Hippocampal formation (tissue), 2 donors: ENCODE measurements around the gene CD46.

ENCODE experiments used
- DNase-seq, 2 donors: peaks; one replicate each; lab custom pipeline; 2025; lab: John Stamatoyannopoulos, UW

Gene CD46

GRCh38 chr1:207794861-207795260 is 43.0 kb downstream of the CD46 start:
- no peak for DNase-seq

DNA sequence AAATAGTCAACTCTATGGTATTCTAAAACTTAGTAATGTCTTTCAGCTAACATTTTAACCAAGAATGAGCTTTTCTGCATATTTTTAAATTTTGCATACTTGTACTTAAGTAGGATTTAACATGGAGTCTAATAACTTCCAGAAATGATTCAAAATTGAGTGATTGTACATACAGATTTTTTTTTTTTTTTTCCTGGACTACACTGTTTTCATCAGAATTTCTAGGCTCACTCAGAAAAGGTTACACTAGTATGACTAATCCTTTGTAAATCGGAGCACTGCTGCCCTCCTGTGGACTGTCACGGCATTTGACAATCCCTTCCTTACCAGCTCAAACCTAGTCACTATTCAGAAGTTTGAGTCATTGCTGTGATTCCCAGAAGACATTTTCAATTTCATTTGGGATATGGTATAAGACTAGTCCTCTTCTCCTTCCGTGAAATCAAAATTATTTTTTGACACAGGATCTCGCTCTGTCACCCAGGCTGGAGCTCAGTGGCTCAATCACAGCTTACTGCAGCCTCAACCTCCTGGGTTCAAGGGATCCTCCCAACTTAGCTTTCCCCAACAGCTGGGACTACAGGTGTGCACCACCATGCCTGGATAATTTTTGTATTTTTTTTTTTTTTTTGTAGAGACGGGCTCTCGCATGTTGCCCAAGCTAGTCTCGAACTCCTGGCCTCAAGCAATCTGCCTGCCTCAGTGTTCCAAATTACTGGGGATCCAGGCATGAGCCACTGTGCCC is 45.5 kb downstream of the CD46 start:
- DNase-seq: peak; percentile 62 to 70

DNA sequence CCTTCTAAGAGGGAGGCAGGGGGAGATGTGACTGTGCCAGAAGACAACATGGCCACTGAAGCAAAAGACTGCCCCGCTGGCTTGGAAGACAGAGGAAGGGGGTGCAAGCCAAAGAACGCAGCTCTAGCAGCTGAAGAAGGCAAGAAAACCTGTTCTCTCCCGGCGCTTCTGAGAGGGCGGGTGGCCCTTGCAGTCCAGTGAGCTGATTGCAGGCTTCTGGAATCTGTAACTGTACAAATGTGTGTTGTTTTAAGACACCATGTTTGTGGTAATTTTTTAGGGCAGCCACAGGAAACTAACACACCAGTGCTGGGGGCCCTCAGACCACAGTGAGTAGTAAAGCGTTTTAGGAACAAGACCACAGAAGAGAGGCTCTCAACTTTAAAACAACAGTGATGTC is 47.0 kb downstream of the CD46 start:
- DNase-seq: no peak

DNA sequence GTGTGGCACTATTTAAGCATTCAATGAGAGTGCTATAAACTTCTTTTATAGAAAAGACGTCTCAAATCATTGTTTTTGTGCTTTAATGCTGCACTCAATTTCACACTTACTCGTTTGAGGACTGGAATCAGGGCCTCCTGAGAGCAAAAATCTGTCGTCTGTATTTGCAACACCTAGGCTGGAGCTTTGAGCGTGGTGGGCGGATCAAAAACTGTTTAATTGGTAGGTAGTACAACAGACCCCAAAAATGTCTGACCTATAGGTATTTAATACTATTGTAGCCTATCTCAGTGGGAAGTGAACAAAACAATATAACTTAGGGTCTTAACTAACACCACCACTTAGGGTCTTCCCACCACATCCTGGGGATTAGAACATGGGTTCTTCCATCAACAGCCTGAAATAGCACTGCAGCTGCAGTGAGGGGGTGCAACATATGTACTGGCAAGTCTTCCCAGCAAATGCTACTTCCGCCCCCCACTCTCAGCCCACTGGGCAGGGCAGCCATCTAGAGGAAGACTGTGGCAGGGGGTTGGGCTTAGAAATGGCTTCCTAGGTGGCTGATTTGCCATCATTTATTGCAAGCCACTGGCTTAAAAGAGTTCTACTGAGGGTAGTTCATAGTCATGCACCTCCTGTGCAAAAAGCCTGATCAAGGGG is 48.3 kb downstream of the CD46 start:
- no peak for DNase-seq

GRCh38 chr1:207801819-207802218 is 50.0 kb downstream of the CD46 start:
- no peak for DNase-seq

DNA sequence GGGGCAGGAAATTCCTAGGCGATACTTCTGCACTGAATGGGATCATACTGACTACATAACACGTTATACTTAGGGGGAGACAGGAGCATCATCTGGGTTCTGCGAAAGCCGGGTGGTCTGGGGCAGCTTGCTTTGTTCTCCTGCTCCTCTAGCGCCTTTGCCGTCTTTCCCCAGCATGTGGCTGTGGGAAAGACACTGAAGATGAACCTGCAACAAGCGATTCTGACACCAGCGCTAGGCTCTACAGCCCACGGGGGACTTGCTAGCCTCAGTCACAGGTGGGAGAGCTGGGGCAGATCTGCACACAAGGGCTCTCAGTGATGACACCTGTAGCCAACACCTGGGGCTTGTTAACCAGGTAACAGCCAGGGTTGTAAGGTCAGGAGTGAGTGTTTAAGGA is 51.8 kb downstream of the CD46 start:
- DNase-seq: no peak

- DNase-seq: no peak
These were observed 53.0 kb downstream of the CD46 start for GRCh38 chr1:207804721-207805468.

DNA sequence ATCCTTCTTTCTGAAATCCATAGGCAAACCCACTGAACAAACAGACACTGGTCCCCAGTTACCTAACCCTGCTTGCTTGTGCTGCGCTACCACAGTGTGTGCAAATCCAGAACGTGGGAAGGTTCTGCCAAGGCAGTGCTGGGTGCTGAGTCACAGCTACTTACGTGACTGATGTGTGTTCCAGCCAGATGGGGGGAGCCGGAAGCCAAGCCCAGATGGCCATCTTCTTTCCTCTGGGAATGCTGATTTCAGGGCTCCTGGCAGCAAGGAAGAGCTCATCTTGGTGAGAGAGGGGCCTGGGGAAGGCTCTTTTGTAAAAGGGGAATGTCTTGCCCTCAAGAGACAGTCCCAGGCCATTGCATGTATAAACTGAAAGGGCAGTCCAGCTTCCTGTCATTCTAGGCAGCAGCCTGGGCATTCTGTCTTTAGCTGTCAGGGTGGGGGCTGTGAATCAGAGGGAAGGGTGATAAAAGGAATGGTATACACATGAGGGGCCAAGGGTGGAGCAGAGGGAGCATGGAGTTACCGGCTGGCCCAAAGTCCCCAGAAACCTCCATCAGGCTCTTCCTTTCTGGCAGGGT is 54.1 kb downstream of the CD46 start:
- DNase-seq: peak in 1 of 2 donors; percentile 55

DNA sequence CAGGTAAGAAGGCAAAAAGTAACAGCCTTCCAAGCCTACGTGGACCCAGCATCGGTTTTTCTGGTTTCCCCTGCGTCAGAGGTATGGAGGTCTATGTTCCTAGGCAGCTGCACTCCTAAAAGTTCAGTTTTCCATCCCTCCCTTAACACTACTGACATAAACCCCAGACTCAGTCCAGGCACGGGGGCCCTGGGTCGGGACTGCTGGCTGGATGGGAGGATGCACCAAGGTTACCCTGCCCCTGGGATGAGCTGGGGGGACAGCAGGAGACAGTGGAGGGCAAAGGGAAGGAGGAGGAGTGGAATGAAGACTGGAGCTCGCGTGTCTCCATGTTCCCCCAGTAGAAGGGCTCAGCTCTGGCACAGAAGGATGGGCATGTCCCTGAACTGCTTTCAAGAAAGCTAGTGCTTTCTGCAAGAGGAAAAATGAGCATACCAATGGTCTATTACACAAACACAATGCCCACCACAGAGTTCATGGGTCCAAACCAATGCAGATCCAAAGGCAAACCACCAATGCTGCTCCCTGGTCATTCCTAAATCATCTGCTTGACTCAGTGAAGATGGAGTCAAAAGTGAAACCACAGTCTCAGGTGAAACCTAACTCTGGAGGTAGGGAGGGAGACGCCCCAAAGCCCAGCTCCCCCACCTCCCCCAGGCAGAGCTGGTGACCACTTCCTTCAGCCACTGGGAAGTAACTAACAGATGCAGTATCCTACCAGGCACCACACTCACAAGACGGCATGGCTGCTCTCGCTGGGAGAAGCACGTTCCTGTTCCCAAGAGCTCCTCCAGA is 54.9 kb downstream of the CD46 start:
- DNase-seq: no peak

DNA sequence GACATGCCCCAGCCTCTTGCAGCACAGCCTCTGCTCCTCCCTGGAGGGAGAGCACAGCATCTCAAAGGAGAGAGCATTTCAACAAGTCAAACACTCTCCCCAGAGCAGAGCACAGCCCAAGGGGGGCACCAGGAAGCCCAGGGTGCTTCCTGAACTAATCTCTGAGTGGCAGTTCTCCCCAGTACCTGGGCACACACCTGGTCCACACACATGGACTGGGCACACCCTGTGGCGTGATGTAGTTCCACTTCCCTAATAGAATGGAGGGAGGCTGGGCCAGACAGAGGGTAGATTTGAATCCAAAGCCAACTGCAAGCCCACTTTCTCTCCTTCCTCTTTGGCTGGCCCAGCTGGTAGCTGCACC is 55.5 kb downstream of the CD46 start:
- DNase-seq: no peak

DNA sequence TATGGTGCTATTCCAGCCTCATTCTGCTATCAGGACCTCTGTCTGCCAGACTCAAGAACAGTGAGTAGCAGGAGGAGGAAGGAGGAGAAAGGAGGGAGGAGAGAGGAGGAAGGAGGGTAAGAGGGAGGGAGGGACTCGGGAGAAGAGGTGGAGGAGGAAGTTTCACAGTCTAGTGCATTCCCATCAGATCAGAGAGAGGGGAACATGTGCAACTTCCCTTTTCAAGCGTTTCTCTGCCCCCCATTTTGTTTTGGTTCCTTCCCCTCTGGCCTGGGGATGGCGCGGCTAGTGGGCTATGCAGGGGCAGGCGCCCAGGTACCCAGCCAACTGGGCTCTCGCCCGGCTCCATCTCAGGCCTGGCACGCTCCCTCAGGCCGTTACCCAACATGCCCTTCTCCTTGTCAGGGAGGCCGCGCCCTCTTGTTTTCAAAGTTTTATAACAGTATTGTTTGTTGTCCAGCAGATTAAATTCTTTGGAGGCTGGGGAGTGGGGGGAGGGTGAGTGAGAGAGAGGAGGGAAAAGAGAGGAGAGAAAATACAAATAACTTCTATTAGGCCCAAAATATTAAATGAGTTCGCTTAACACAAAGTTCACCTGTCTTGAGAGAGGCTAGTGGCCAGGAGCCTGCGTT is 56.0 kb downstream of the CD46 start:
- DNase-seq: peak; percentile 57 to 81

DNA sequence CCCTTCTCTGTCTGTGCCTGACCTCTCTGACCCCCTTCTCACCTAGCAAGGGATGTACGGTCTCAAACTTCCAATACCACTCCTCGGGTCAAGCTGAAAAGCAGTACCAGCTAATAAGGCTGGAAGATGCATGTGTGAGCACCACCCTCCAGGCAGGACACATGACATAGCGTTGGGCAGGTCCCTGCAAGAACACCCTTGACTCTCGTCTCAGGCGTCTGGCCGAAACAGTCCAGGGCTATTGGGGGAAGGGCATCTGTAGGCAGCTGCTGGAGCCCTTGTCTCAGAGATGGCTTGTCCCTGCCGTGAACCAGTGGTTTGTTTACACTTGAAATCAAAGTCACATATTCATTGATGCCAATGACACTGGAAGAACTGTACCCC is 56.5 kb downstream of the CD46 start:
- no peak for DNase-seq

- DNase-seq: no peak
These were observed 57.2 kb downstream of the CD46 start for GRCh38 chr1:207808911-207809555.

- no peak for DNase-seq
These were observed 58.3 kb downstream of the CD46 start for GRCh38 chr1:207810173-207810572.

GRCh38 chr1:207810606-207811295 is 58.9 kb downstream of the CD46 start:
- DNase-seq: no peak

- DNase-seq: no peak
These were observed 59.5 kb downstream of the CD46 start for GRCh38 chr1:207811319-207811718.

GRCh38 chr1:207811920-207812720 is 60.3 kb downstream of the CD46 start:
- peak; percentile 61 to 71 for DNase-seq

- no peak for DNase-seq
These were observed 61.1 kb downstream of the CD46 start for GRCh38 chr1:207812778-207813511.

- DNase-seq: no peak
These were observed 61.6 kb downstream of the CD46 start for GRCh38 chr1:207813512-207813881.
